H1 (cell line): ENCODE results near the gene LEO1. TPM values are rescaled to one million over a fixed set of nuclear protein-coding genes. Genes with fewer than 3 reads are reported as not detected.

ENCODE experiments used
- CTCF ChIA-PET: fragments of 300-600 bp; sonication (Branson Sonifier 250); formaldehyde crosslinking; loops from one replicate; lab custom pipeline; 2021; ENCODE audit not compliant: partially characterized antibody; lab: Charles Lee
- POLR2A ChIA-PET: fragments of 300-600 bp; sonication (Branson Sonifier 250); formaldehyde crosslinking; loops from one replicate; lab custom pipeline; 2021; ENCODE audit warnings: inconsistent platforms; ENCODE audit not compliant: partially characterized antibody; lab: Charles Lee
- DNase-seq, 2 experiments: peaks; one replicate each; pipeline versions ENCODE4 v3.0.0 to v3.0.0-alpha.2; 2010 to 2022; ENCODE audit warnings: low spot score in 2 of 2, low read depth in 1 of 2, mixed read lengths in 1 of 2
- FAIRE-seq: peaks from 2 replicates; lab custom pipeline; 2011; peaks lifted over from hg19 to GRCh38; lab: Jason Lieb, UNC
- H2AFZ ChIP-seq: 2 replicates; pipeline ENCODE4 v1.8.1; 2012; ENCODE audit warnings: low read length, inconsistent platforms
- H2AK5ac ChIP-seq: 2 replicates; pipeline ENCODE4 v1.6.1; 2013; ENCODE audit warnings: low read depth, low read length
- H2BK120ac ChIP-seq: replicated peaks from 2 replicates; pipeline ENCODE3; 2013; ENCODE audit warnings: low read depth, low read length, inconsistent platforms
- H2BK12ac ChIP-seq: 2 replicates; pipeline ENCODE4 v1.6.1; 2013; ENCODE audit warnings: low read depth, low read length
- H2BK15ac ChIP-seq: 2 replicates; pipeline ENCODE4 v1.6.1; 2013; ENCODE audit warnings: low read length
- H2BK20ac ChIP-seq: 2 replicates; pipeline ENCODE4 v1.6.1; 2013; ENCODE audit warnings: low read length
- H2BK5ac ChIP-seq: 2 replicates; pipeline ENCODE4 v1.6.1; 2013; ENCODE audit warnings: low read depth, low read length
- H3K14ac ChIP-seq: 2 replicates; pipeline ENCODE4 v1.6.1; 2013; ENCODE audit warnings: inconsistent platforms; ENCODE audit not compliant: insufficient read length
- H3K18ac ChIP-seq: 2 replicates; pipeline ENCODE4 v1.6.1; 2013; ENCODE audit warnings: low read length; ENCODE audit errors: extremely low read depth
- H3K23ac ChIP-seq: 2 replicates; pipeline ENCODE4 v1.6.1; 2013; ENCODE audit warnings: inconsistent platforms; ENCODE audit not compliant: insufficient read length
- H3K23me2 ChIP-seq: 2 replicates; pipeline ENCODE4 v1.6.1; 2013; ENCODE audit warnings: low read depth, low read length
- H3K27ac ChIP-seq: 2 replicates; pipeline ENCODE4 v1.6.1; 2011; ENCODE audit warnings: low read depth, low read length, inconsistent platforms
- H3K27me3 ChIP-seq, 4 experiments: replicated peaks in 1 of 4; 1 replicate in 1 of 4; 2 replicates in 3 of 4; pipeline versions ENCODE4 v1.6.1 to v1.8.1; 2011 to 2013; ENCODE audit warnings: low read length in 3 of 4, mild to moderate bottlenecking in 3 of 4, inconsistent platforms in 2 of 4, mixed read lengths in 2 of 4, moderate library complexity in 1 of 4; ENCODE audit not compliant: control insufficient read depth in 3 of 4, insufficient read depth in 3 of 4; ENCODE audit errors: extremely low read depth in 1 of 4
- H3K36me3 ChIP-seq, 4 experiments: 2 replicates each; pipeline versions ENCODE4 v1.6.1 to v1.8.1; 2011 to 2013; ENCODE audit warnings: mild to moderate bottlenecking in 4 of 4, low read length in 3 of 4, moderate library complexity in 2 of 4, control low read depth in 1 of 4, inconsistent platforms in 1 of 4; ENCODE audit not compliant: insufficient read depth in 4 of 4, control insufficient read depth in 2 of 4
- H3K4ac ChIP-seq: replicated peaks from 2 replicates; pipeline ENCODE3; 2013; ENCODE audit warnings: low read length, low read depth, mixed read lengths, inconsistent platforms; ENCODE audit not compliant: insufficient read length
- H3K4me1 ChIP-seq, 4 experiments: replicated peaks in 1 of 4; 1 replicate in 1 of 4; 2 replicates in 3 of 4; pipeline versions ENCODE4 v1.6.1 to v1.8.1; 2011 to 2013; ENCODE audit warnings: low read length in 3 of 4, inconsistent platforms in 2 of 4, mixed read lengths in 1 of 4; ENCODE audit not compliant: insufficient read depth in 4 of 4, control insufficient read depth in 3 of 4
- H3K4me2 ChIP-seq, 2 experiments: 2 replicates each; pipeline versions ENCODE4 v1.6.1 to v1.8.1; 2011 to 2013; ENCODE audit warnings: low read depth in 2 of 2, low read length in 2 of 2, control low read depth in 1 of 2, inconsistent platforms in 1 of 2, mild to moderate bottlenecking in 1 of 2; ENCODE audit not compliant: insufficient read depth in 1 of 2
- H3K4me3 ChIP-seq, 4 experiments: fragments of 200-600, 300-600 bp in 1 of 4; sonication (generic), shearing (Covaris generic), sonication (Bioruptor Twin) in 1 of 4; 2 replicates each; pipeline versions ENCODE4 v1.5.1 to v1.8.1; 2011 to 2016; ENCODE audit warnings: low read length in 4 of 4, low read depth in 3 of 4, control low read depth in 2 of 4, inconsistent platforms in 2 of 4, mild to moderate bottlenecking in 2 of 4, mixed read lengths in 1 of 4, moderate library complexity in 1 of 4; ENCODE audit not compliant: insufficient read depth in 2 of 4; ENCODE audit errors: extremely low read depth in 1 of 4
- H3K56ac ChIP-seq: replicated peaks from 2 replicates; pipeline ENCODE3; 2013; ENCODE audit warnings: low read depth, mild to moderate bottlenecking, mixed read lengths, low read length, inconsistent platforms; ENCODE audit not compliant: insufficient read length
- H3K79me1 ChIP-seq: 2 replicates; pipeline ENCODE4 v1.6.1; 2013; ENCODE audit warnings: low read depth, low read length, control low read depth
- H3K79me2 ChIP-seq, 2 experiments: 2 replicates each; pipeline versions ENCODE4 v1.6.1 to v1.8.1; 2012 to 2013; ENCODE audit warnings: low read length in 2 of 2, mild to moderate bottlenecking in 2 of 2, inconsistent platforms in 1 of 2; ENCODE audit not compliant: insufficient read depth in 2 of 2, control insufficient read depth in 1 of 2
- H3K9ac ChIP-seq, 4 experiments: replicated peaks in 1 of 4; 1 replicate in 1 of 4; 2 replicates in 3 of 4; pipeline versions ENCODE4 v1.6.1 to v1.8.1; 2011 to 2013; ENCODE audit warnings: low read depth in 3 of 4, low read length in 3 of 4, control low read depth in 2 of 4, mild to moderate bottlenecking in 2 of 4, moderate library complexity in 2 of 4, inconsistent platforms in 1 of 4; ENCODE audit errors: extremely low read depth in 1 of 4
- H3K9me3 ChIP-seq, 2 experiments: 2 replicates each; pipeline versions ENCODE4 v1.6.1 to v1.8.1; 2012 to 2013; ENCODE audit warnings: mild to moderate bottlenecking in 2 of 2, moderate library complexity in 2 of 2, control low read depth in 1 of 2, inconsistent platforms in 1 of 2, low read depth in 1 of 2, low read length in 1 of 2, mixed read lengths in 1 of 2; ENCODE audit not compliant: insufficient read depth in 2 of 2
- H4K20me1 ChIP-seq, 2 experiments: replicated peaks in 1 of 2; 2 replicates each; pipeline versions ENCODE3 to v1.8.1; 2011 to 2013; ENCODE audit warnings: inconsistent platforms in 2 of 2, low read length in 2 of 2, mild to moderate bottlenecking in 1 of 2; ENCODE audit not compliant: insufficient read depth in 2 of 2, control insufficient read depth in 1 of 2
- H4K5ac ChIP-seq: 2 replicates; pipeline ENCODE4 v1.6.1; 2013; ENCODE audit warnings: low read length, low read depth, mixed read lengths, inconsistent platforms; ENCODE audit not compliant: insufficient read length
- H4K8ac ChIP-seq: 2 replicates; pipeline ENCODE4 v1.8.0; 2013; ENCODE audit warnings: mild to moderate bottlenecking, moderate library complexity, low read length, inconsistent platforms; ENCODE audit not compliant: insufficient read depth; ENCODE audit errors: extremely low read depth
- H4K91ac ChIP-seq: replicated peaks from 2 replicates; pipeline ENCODE3; 2013; ENCODE audit warnings: low read length, mixed read lengths, inconsistent platforms; ENCODE audit not compliant: insufficient read length
- CBX5 ChIP-seq: fragments of 300-800, 300-1000 bp; sonication (generic); IDR thresholded peaks from 2 replicates; pipeline ENCODE4 v1.7.1; 2016; ENCODE audit warnings: antibody characterized with exemption, low read length, low read depth
- CBX8 ChIP-seq: fragments of 300-800, 300-1000 bp; sonication (generic); IDR thresholded peaks from 2 replicates; pipeline ENCODE4 v1.7.1; 2016; ENCODE audit warnings: low read depth, low read length, borderline replicate concordance
- GTF2F1 ChIP-seq: IDR thresholded peaks from 2 replicates; pipeline ENCODE4 v1.6.1; 2012; ENCODE audit warnings: low read depth, low read length, improper control_type of control experiment, borderline replicate concordance
- HDAC2 ChIP-seq, 2 experiments: fragments of 300-600 bp in 1 of 2; sonication (generic) in 1 of 2; IDR thresholded peaks; 2 replicates each; pipeline ENCODE4 v1.6.1; 2011 to 2012; ENCODE audit warnings: low read depth in 2 of 2, low read length in 2 of 2, mild to moderate bottlenecking in 2 of 2, moderate library complexity in 2 of 2, borderline replicate concordance in 1 of 2, inconsistent platforms in 1 of 2
- POU5F1 ChIP-seq: IDR thresholded peaks from 2 replicates; pipeline ENCODE4 v1.6.1; 2011; ENCODE audit warnings: low read depth, mild to moderate bottlenecking, low read length, moderate library complexity
- RXRA ChIP-seq: IDR thresholded peaks from 2 replicates; pipeline ENCODE4 v1.6.1; 2011; ENCODE audit warnings: low read depth, mild to moderate bottlenecking, low read length, moderate library complexity; ENCODE audit not compliant: insufficient read depth
- SIN3A ChIP-seq, 2 experiments: IDR thresholded peaks in 1 of 2; conservative IDR thresholded peaks in 1 of 2; 2 replicates each; pipeline ENCODE4 v1.6.1; 2011 to 2012; ENCODE audit warnings: low read length in 2 of 2, improper control_type of control experiment in 1 of 2, low read depth in 1 of 2, mild to moderate bottlenecking in 1 of 2
- SRF ChIP-seq: IDR thresholded peaks from 2 replicates; pipeline ENCODE4 v1.6.1; 2011; ENCODE audit warnings: mild to moderate bottlenecking, low read depth, low read length, moderate library complexity
- SUZ12 ChIP-seq: fragments of 200-600 bp; sonication (generic); IDR thresholded peaks from 2 replicates; pipeline ENCODE4 v1.6.1; 2012; ENCODE audit warnings: mild to moderate bottlenecking, inconsistent platforms, low read length, moderate library complexity, mixed read lengths
- TAF1 ChIP-seq: IDR thresholded peaks from 2 replicates; pipeline ENCODE4 v1.6.1; 2011; ENCODE audit warnings: mild to moderate bottlenecking, low read depth, low read length
- TEAD4 ChIP-seq: IDR thresholded peaks from 2 replicates; pipeline ENCODE4 v1.6.1; 2012; ENCODE audit warnings: low read depth, low read length, inconsistent platforms, mixed read lengths
- ZNF274 ChIP-seq: IDR thresholded peaks from 2 replicates; pipeline ENCODE4 v1.7.0; 2012; ENCODE audit warnings: low read length, borderline replicate concordance; ENCODE audit errors: extremely low read depth
- WGBS, 2 experiments: shearing (Covaris generic) in 1 of 2; methylation state at CpG; one replicate each; pipeline versions ENCODE4 v1.1.6 to v1.1.7; 2013 to 2015; ENCODE audit warnings: low lambda C conversion rate in 2 of 2, mixed read lengths in 2 of 2, inconsistent platforms in 1 of 2, low coverage in 1 of 2, missing lambda C conversion rate in 1 of 2; ENCODE audit not compliant: insufficient replicate concordance in 2 of 2, insufficient coverage in 1 of 2, insufficient read length in 1 of 2; ENCODE audit errors: extremely low coverage in 1 of 2, missing lambda C conversion rate in 1 of 2; 5-methylcytosine and 5-hydroxymethylcytosine counted together
- polyA plus RNA-seq, 7 experiments: library from polyadenylated mRNA; depleted of rRNA in 3 of 7; stranded (reverse) in 5 of 7; unstranded in 2 of 7; fragments of >200 nt in 5 of 7; fragments of 200-250 nt in 2 of 7; gene quantifications; 1 replicate in 5 of 7; 2 replicates in 1 of 7; 4 replicates in 1 of 7; pipeline versions ENCODE4 v1.2.1 to v1.2.3, GENCODE V29; 2011 to 2013; ENCODE audit warnings: missing spikeins in 2 of 7, mixed read lengths in 2 of 7
- total RNA-seq: library from RNA; stranded (reverse); fragmentation: NEBNext Ultra II Directional; extraction: Animal tissue kit (Norgen Biotek cat#: 25700); gene quantifications from 2 replicates; pipeline ENCODE4 v1.2.1, GENCODE V29; 2021
- TF ChIP-seq, protein P1 (sequence below): IDR thresholded peaks from 2 replicates; pipeline ENCODE4 v1.6.1; 2011; ENCODE audit warnings: low read depth, mild to moderate bottlenecking, low read length; ENCODE audit not compliant: insufficient read depth

The LEO1 gene
- total and polyA plus RNA-seq, 2 of the 8 experiments (the other 6 are each of a cell fraction or from before 2014, with no cell fraction given): 1.6 to 27.4 TPM

DNA sequence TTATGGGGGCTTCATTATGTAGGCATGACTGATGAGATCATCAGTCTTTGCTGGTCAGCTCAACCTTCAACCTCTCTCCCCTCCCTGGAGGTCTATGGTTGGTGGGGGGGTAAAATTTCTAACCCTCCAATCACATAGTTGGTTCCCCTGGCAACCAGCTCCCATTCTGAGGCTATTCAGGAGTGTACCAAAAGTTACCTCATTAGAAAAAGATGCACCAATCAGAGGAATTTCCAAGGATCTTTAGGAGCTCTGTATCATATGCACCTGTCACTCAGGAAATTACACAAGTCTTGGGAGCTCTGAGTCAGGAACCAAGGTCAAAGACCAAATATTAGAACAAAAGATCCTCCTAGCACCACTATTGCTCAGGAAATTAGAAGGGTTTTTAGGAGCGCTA is 21.4 kb upstream of the LEO1 start:
- Histone ChIP-seq H2BK120ac (no peak overlapping the region), H3K23ac (no peak overlapping the region), H3K36me3 (no peaks in the 10 kb centered on the region), H2AFZ (no peak overlapping the region), H2BK12ac (no peak overlapping the region), H3K27ac (no peak overlapping the region), H3K27me3 (no peaks in the 10 kb centered on the region), H3K56ac (no peak overlapping the region), H3K4me2 (no peak overlapping the region), H3K18ac (no peak overlapping the region), H3K4me1 (no peaks in the 10 kb centered on the region), H4K8ac (no peak overlapping the region), H2BK5ac (no peak overlapping the region), H4K91ac (no peak overlapping the region), H2AK5ac (no peak overlapping the region), H3K14ac (no peak overlapping the region), H2BK20ac (no peak overlapping the region)
- WGBS, 2 experiments: 89% methylated on average over 1 of the region's 1 CpG; no CpG with 5 or more reads in 1 of the 2 experiments
- CTCF ChIA-PET: interaction anchor here (0.7 to 4.2 kb wide), 5 partner anchors 12 to 147 kb away, joined by 3 to 14 read pairs (median 4); no protein-coding TSS in a partner anchor
- no peak for TF ChIP-seq SIN3A (conservative IDR thresholded peaks at IDR 0.05 in 1 of 2, IDR thresholded peaks at IDR 0.05 in 1 of 2; ENCODE audit: low read depth in 1 of 2, low read length in 2 of 2)
- no peak for TF ChIP-seq CBX8
- TF ChIP-seq POU5F1: no peak
- no peak for TF ChIP-seq SRF
- no peak for TF ChIP-seq TEAD4
- no peak for TF ChIP-seq GTF2F1
- no peak for TF ChIP-seq CBX5
- no peak for TF ChIP-seq RXRA
- TF ChIP-seq, protein P1, sequence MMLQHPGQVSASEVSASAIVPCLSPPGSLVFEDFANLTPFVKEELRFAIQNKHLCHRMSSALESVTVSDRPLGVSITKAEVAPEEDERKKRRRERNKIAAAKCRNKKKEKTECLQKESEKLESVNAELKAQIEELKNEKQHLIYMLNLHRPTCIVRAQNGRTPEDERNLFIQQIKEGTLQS: no peak
- TF ChIP-seq ZNF274: no peak
- no peak for TF ChIP-seq HDAC2 (IDR thresholded peaks at IDR 0.05; ENCODE audit: borderline replicate concordance in 1 of 2, low read depth in 2 of 2, low read length in 2 of 2)
- no peak for TF ChIP-seq SUZ12
- no peak for TF ChIP-seq TAF1
- TF ChIP-seq, all 59 proteins: peak for 0
- Histone ChIP-seq H3K9me3 (no peaks in the 10 kb centered on the region), H3K9ac (no peak overlapping the region), H3K4me3 (no peak overlapping the region), H3K79me2 (no peaks in the 10 kb centered on the region), H3K23me2 (no peaks in the 10 kb centered on the region), H4K5ac (no peak overlapping the region), H2BK15ac (no peak overlapping the region), H3K79me1 (no peaks in the 10 kb centered on the region), H4K20me1 (no peaks in the 10 kb centered on the region), H3K4ac (no peak overlapping the region)
- no peak for FAIRE-seq
- POLR2A ChIA-PET: no interaction called here
- DNase-seq: no peak
